Stromal cell of bone marrow (primary cell): ENCODE measurements around the gene NPY1R.

Experiments used
- DNase-seq: peaks from one replicate; pipeline ENCODE4 v3.0.0-alpha.2; 2012; ENCODE audit warnings: low read depth

The NPY1R gene

DNA sequence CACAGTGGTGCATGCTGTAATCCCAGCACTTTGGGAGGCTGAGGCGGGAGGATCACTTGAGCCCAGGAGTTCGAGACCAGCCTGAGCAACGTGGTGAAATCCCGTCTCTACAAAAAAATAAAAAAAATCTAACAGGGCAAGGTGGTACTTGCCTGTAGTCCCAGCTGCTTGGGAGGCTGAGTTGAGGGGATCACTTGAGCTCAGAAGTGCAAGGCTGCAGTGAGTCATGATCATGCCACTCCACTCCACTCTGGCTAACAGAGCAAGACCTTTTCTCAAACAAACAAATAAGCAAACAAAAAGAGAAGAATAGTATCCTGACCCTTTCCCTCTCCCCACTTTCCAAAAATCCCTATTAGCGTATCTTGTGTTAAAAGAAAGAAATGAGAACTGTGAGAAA lies 52.7 kb downstream of the NPY1R start:
- DNase-seq = no peak

DNA sequence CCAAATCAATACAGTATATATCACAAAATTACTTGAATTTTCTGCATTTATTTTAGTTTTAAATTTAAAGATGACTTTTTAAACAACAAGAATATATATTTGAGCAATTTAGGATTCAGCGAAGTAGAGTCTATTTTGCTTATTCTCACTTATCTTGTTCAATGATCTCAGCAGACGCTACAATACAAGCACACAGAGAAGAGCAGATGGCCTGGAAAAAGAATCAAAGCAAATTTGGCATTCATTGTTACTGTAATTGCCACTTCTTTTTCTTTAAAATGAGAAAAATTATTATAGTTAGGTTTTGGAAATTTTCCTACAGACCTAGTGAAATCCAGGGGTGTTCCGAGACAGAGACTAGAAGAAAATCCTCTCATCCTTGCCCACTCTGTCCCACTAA lies 57.5 kb downstream of the NPY1R start:
- DNase-seq = no peak
